GM19463 (cell line): Measurements from ENCODE around the gene TPM1.

ENCODE experiments used
- ATAC-seq: cut with Tn5 transposase; IDR thresholded peaks from one replicate; pipeline ENCODE4 v1.9.1; 2021; ENCODE audit warnings: mild to moderate bottlenecking, moderate library complexity; ENCODE audit not compliant: unreplicated experiment

Gene TPM1

GRCh38 chr15:63015618-63016017 is 26.9 kb upstream of the TPM1 start:
- ATAC-seq: no peak

GRCh38 chr15:63016234-63016633 is 26.3 kb upstream of the TPM1 start:
- no peak for ATAC-seq

- ATAC-seq: no peak
Observed at GRCh38 chr15:63018639-63019038, 23.9 kb upstream of the TPM1 start.

GRCh38 chr15:63019511-63020109 is 22.9 kb upstream of the TPM1 start:
- no peak for ATAC-seq

GRCh38 chr15:63020128-63020527 is 22.4 kb upstream of the TPM1 start:
- ATAC-seq: no peak

GRCh38 chr15:63020759-63021430 is 21.7 kb upstream of the TPM1 start:
- no peak for ATAC-seq

- no peak for ATAC-seq
Observed at GRCh38 chr15:63022181-63022580, 20.4 kb upstream of the TPM1 start.

GRCh38 chr15:63022663-63023062 is 19.9 kb upstream of the TPM1 start:
- no peak for ATAC-seq

GRCh38 chr15:63023351-63023945 is 19.1 kb upstream of the TPM1 start:
- no peak for ATAC-seq

- no peak for ATAC-seq
Observed at GRCh38 chr15:63025460-63025859, 17.1 kb upstream of the TPM1 start.

- ATAC-seq: no peak
Observed at GRCh38 chr15:63027646-63028045, 14.9 kb upstream of the TPM1 start.

- ATAC-seq: no peak
Observed at GRCh38 chr15:63028442-63029110, 14.0 kb upstream of the TPM1 start.

- no peak for ATAC-seq
Observed at GRCh38 chr15:63029676-63030075, 12.9 kb upstream of the TPM1 start.

- no peak for ATAC-seq
Observed at GRCh38 chr15:63030101-63030551, 12.4 kb upstream of the TPM1 start.

GRCh38 chr15:63034578-63034977 is 8.0 kb upstream of the TPM1 start:
- no peak for ATAC-seq

- no peak for ATAC-seq
Observed at GRCh38 chr15:63035253-63035652, 7.3 kb upstream of the TPM1 start.

GRCh38 chr15:63035977-63036376 is 6.6 kb upstream of the TPM1 start:
- no peak for ATAC-seq

GRCh38 chr15:63037976-63038720 is 4.4 kb upstream of the TPM1 start:
- ATAC-seq: no peak

- no peak for ATAC-seq
Observed at GRCh38 chr15:63038926-63039673, 3.4 kb upstream of the TPM1 start.

- ATAC-seq: no peak
Observed at GRCh38 chr15:63039811-63040210, 2.7 kb upstream of the TPM1 start.
